Muscle of back (tissue), 11 donors: Measurements from ENCODE around the gene PCSK5. TPM values are rescaled to one million over a fixed set of nuclear protein-coding genes. Genes with fewer than 3 reads are reported as not detected.
"Not testable (repeated sequence)": the region's sequence is repeated elsewhere in the genome, so short reads cannot be mapped to it uniquely, and the experiment has no call there.

Experiments
- DNase-seq, 3 donors: peaks; one replicate each; pipeline versions ENCODE4 v3.0.0 to v3.0.0-alpha.2; 2013
- polyA plus RNA-seq, 10 donors: library from polyadenylated mRNA; unstranded; fragments of 120-200 nt; gene quantifications; one replicate each; pipeline ENCODE4 v1.2.1, GENCODE V29; 2013; ENCODE audit not compliant: insufficient read length in 10 of 10

PCSK5 gene
- polyA plus RNA-seq, 10 donors = 13.7 to 24.6 (median 17.6) TPM

- no peak for DNase-seq
Observed at GRCh38 chr9:76355886-76356285, 465.4 kb downstream of the PCSK5 start.

- DNase-seq = no peak
Observed at GRCh38 chr9:76357555-76357954, 467.1 kb downstream of the PCSK5 start.

GRCh38 chr9:76358628-76359280, 468.3 kb downstream of the PCSK5 start:
- no peak for DNase-seq

- DNase-seq = no peak
Observed at GRCh38 chr9:76359365-76359764, 468.9 kb downstream of the PCSK5 start.

- no peak for DNase-seq
Observed at GRCh38 chr9:76359766-76360165, 469.3 kb downstream of the PCSK5 start.

- DNase-seq = not testable (repeated sequence)
Observed at GRCh38 chr9:76362332-76363031, 472.0 kb downstream of the PCSK5 start.

- DNase-seq = no peak
Observed at GRCh38 chr9:76363032-76363395, 472.5 kb downstream of the PCSK5 start.

- DNase-seq = no peak
Observed at GRCh38 chr9:76365028-76365427, 474.6 kb downstream of the PCSK5 start.

- no peak for DNase-seq
Observed at GRCh38 chr9:76366275-76366674, 475.8 kb downstream of the PCSK5 start.

GRCh38 chr9:76369583-76369982, 479.1 kb downstream of the PCSK5 start:
- peak in 1 of 3 donors; percentile 23 for DNase-seq

- DNase-seq = no peak
Observed at GRCh38 chr9:76370396-76371023, 480.0 kb downstream of the PCSK5 start.

GRCh38 chr9:76371901-76372300, 481.4 kb downstream of the PCSK5 start:
- peak in 2 of 3 donors; percentile 30 to 54 for DNase-seq

GRCh38 chr9:76372336-76372735, 481.9 kb downstream of the PCSK5 start:
- no peak for DNase-seq

- peak; percentile 75 to 91 (median 79) for DNase-seq
Observed at GRCh38 chr9:76373173-76373783, 482.8 kb downstream of the PCSK5 start.

- no peak for DNase-seq
Observed at GRCh38 chr9:76373784-76374474, 483.5 kb downstream of the PCSK5 start.

- DNase-seq = peak; percentile 50 to 64 (median 54)
Observed at GRCh38 chr9:76374783-76375559, 484.5 kb downstream of the PCSK5 start.

- DNase-seq = no peak
Observed at GRCh38 chr9:76377791-76378190, 487.3 kb downstream of the PCSK5 start.

- no peak for DNase-seq
Observed at GRCh38 chr9:76378367-76379073, 488.0 kb downstream of the PCSK5 start.

- DNase-seq = no peak
Observed at GRCh38 chr9:76379494-76379893, 489.0 kb downstream of the PCSK5 start.

GRCh38 chr9:76390656-76391055, 500.2 kb downstream of the PCSK5 start:
- no peak for DNase-seq
